ENCODE data around the gene MPPED1.

MPPED1 gene

GRCh38 chr22:43504068-43504467 lies 92.3 kb downstream of the MPPED1 start:
- DNase-seq = no peak

- no peak for DNase-seq
Measured at GRCh38 chr22:43504666-43505261, 93.0 kb downstream of the MPPED1 start.

- DNase-seq = no peak
Measured at GRCh38 chr22:43505423-43505822, 93.6 kb downstream of the MPPED1 start.

- no peak for DNase-seq
Measured at GRCh38 chr22:43505896-43506295, 94.1 kb downstream of the MPPED1 start.

- no peak for DNase-seq
Measured at GRCh38 chr22:43506487-43506886, 94.7 kb downstream of the MPPED1 start.

GRCh38 chr22:43507235-43507634 lies 95.4 kb downstream of the MPPED1 start:
- DNase-seq = no peak

- DNase-seq = no peak
Measured at GRCh38 chr22:43508489-43508888, 96.7 kb downstream of the MPPED1 start.

- no peak for DNase-seq
Measured at GRCh38 chr22:43509337-43509736, 97.5 kb downstream of the MPPED1 start.

- DNase-seq = no peak
Measured at GRCh38 chr22:43510281-43511070, 98.7 kb downstream of the MPPED1 start.

- DNase-seq = no peak
Measured at GRCh38 chr22:43511276-43511910, 99.6 kb downstream of the MPPED1 start.

GRCh38 chr22:43512279-43512678 lies 100.5 kb downstream of the MPPED1 start:
- DNase-seq = no peak

GRCh38 chr22:43514476-43515157 lies 102.8 kb downstream of the MPPED1 start:
- no peak for DNase-seq

- no peak for DNase-seq
Measured at GRCh38 chr22:43515411-43515810, 103.6 kb downstream of the MPPED1 start.

- no peak for DNase-seq
Measured at GRCh38 chr22:43515902-43516301, 104.1 kb downstream of the MPPED1 start.

GRCh38 chr22:43516386-43516785 lies 104.6 kb downstream of the MPPED1 start:
- no peak for DNase-seq

- DNase-seq = no peak
Measured at GRCh38 chr22:43516996-43517635, 105.3 kb downstream of the MPPED1 start.

GRCh38 chr22:43520632-43521039 lies 108.8 kb downstream of the MPPED1 start:
- no peak for DNase-seq

- no peak for DNase-seq
Measured at GRCh38 chr22:43521716-43522115, 109.9 kb downstream of the MPPED1 start.

- DNase-seq = no peak
Measured at GRCh38 chr22:43526117-43526655, 114.4 kb downstream of the MPPED1 start.

GRCh38 chr22:43526946-43527345 lies 115.1 kb downstream of the MPPED1 start:
- no peak for DNase-seq

GRCh38 chr22:43528601-43529360 lies 117.0 kb downstream of the MPPED1 start:
- no peak for DNase-seq

GRCh38 chr22:43529461-43529860 lies 117.6 kb downstream of the MPPED1 start:
- no peak for DNase-seq

Data from CD4-positive, alpha-beta T cell treated with Interleukin-17A for 1 hour (primary cell).